Peyer's patch (tissue), 4 donors: Measurements from ENCODE around the gene CASKIN2. TPM values are rescaled to one million over a fixed set of nuclear protein-coding genes. Genes with fewer than 3 reads are reported as not detected.

Experiments
- DNase-seq, 3 donors: peaks; one replicate each; pipeline ENCODE4 v3.0.0-alpha.2; 2017 to 2019
- H3K27ac ChIP-seq, 4 donors: fragments of 200-600 bp; sonication (generic); one replicate each; pipeline ENCODE4 v1.5.1; 2016 to 2019
- H3K27me3 ChIP-seq, 2 donors: fragments of 200-600 bp; sonication (generic); one replicate each; pipeline ENCODE4 v1.5.1; 2019
- H3K36me3 ChIP-seq, 3 donors: fragments of 200-600 bp; sonication (generic); one replicate each; pipeline ENCODE4 v1.5.1; 2016 to 2019
- H3K4me1 ChIP-seq, 4 donors: fragments of 200-600 bp; sonication (generic); one replicate each; pipeline ENCODE4 v1.5.1; 2016 to 2019
- H3K4me3 ChIP-seq, 4 donors: fragments of 200-600 bp; sonication (generic); 1 replicate in 3 of 4; 2 replicates in 1 of 4; pipeline ENCODE4 v1.5.1; 2016 to 2019; ENCODE audit warnings: mild to moderate bottlenecking in 1 of 4
- H3K9me3 ChIP-seq, 4 donors: fragments of 200-600 bp; sonication (generic); one replicate each; pipeline ENCODE4 v1.5.1; 2016 to 2019; ENCODE audit warnings: mild to moderate bottlenecking in 1 of 4
- CTCF ChIP-seq, 6 experiments: fragments of 450-650 bp in 4 of 6; fragments of 200-600 bp in 2 of 6; sonication (generic) in 1 of 6; IDR thresholded peaks; one replicate each; pipeline ENCODE4 v1.5.1; 2017 to 2019; ENCODE audit warnings: antibody characterized with exemption in 6 of 6, mild to moderate bottlenecking in 3 of 6, moderate library complexity in 1 of 6
- POLR2A ChIP-seq, 2 donors: fragments of 450-650 bp; IDR thresholded peaks; one replicate each; pipeline ENCODE4 v1.5.1; 2017; ENCODE audit warnings: antibody characterized with exemption in 2 of 2, mild to moderate bottlenecking in 2 of 2, moderate library complexity in 2 of 2
- total RNA-seq, 4 donors: library from RNA; depleted of rRNA; stranded (reverse); fragments of >200 nt; gene quantifications; one replicate each; pipeline ENCODE4 v1.1.0, GENCODE V29; 2016

CASKIN2 gene
- total RNA-seq, 4 donors from 2014 or later, result 12.4 to 24.0 (median 17.3) TPM

GRCh38 chr17:75471207-75471606 lies 44.1 kb downstream of the CASKIN2 start:
- Histone ChIP-seq H3K9me3 (no peaks in the 10 kb centered on the region), H3K27me3 (no peaks in the 10 kb centered on the region), H3K36me3 (peaks cover 0 to 21% (median 0%) of the 10 kb centered on the region in 3 donors), H3K4me1 (peaks cover 0 to 15% (median 0%) of the 10 kb centered on the region in 4 donors), H3K27ac (no peak overlapping the region), H3K4me3 (no peak overlapping the region)
- DNase-seq, result no peak
- TF ChIP-seq POLR2A (IDR thresholded peaks at IDR 0.05) (no peak), CTCF (IDR thresholded peaks at IDR 0.05) (no peak)

DNA sequence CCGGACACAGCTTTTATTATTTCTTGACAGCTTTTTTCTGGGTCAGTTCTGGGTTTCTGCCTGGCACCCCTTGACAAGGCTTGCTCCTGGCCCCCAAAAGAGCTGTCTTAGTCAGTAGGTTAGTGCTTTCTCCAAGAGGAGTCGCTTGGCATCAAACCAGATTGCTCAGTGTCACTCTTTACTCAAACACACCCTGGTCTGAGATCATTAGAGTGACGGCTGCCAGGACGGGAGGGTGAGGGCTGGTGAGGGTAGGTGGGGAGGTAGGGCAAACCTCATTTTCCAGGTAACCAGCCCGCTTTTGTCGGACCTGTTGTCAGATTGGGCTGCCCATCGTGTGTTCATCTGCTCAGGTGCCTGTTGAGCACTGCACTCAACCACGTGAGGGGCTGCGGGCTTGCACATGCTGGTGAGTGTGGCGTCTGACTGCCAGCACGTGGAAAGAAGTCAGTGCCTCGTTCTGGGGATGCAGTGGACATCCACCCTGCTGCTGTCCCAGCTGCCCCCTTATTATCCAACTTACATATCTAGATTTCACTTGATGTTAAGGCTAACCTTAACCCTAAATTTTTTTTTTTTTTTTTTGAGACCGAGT lies 46.5 kb downstream of the CASKIN2 start:
- H3K4me1 ChIP-seq, result no peaks in the 10 kb centered on the region
- no peaks in the 10 kb centered on the region for H3K27me3 ChIP-seq
- H3K9me3 ChIP-seq, result no peaks in the 10 kb centered on the region
- TF ChIP-seq CTCF (IDR thresholded peaks at IDR 0.05) (no peak), POLR2A (IDR thresholded peaks at IDR 0.05) (no peak)
- H3K36me3 ChIP-seq, result peaks cover 0 to 16% (median 0%) of the 10 kb centered on the region in 3 donors
- DNase-seq, result no peak
- no peak overlapping the region for H3K4me3 ChIP-seq
- no peak overlapping the region for H3K27ac ChIP-seq

GRCh38 chr17:75468291-75468754 lies 47.0 kb downstream of the CASKIN2 start:
- Histone ChIP-seq H3K27ac (no peak overlapping the region), H3K27me3 (no peaks in the 10 kb centered on the region), H3K9me3 (no peaks in the 10 kb centered on the region), H3K36me3 (peaks cover 0 to 13% (median 0%) of the 10 kb centered on the region in 3 donors), H3K4me3 (no peak overlapping the region), H3K4me1 (no peaks in the 10 kb centered on the region)
- DNase-seq, result no peak
- TF ChIP-seq CTCF (IDR thresholded peaks at IDR 0.05) (no peak), POLR2A (IDR thresholded peaks at IDR 0.05) (no peak)

DNA sequence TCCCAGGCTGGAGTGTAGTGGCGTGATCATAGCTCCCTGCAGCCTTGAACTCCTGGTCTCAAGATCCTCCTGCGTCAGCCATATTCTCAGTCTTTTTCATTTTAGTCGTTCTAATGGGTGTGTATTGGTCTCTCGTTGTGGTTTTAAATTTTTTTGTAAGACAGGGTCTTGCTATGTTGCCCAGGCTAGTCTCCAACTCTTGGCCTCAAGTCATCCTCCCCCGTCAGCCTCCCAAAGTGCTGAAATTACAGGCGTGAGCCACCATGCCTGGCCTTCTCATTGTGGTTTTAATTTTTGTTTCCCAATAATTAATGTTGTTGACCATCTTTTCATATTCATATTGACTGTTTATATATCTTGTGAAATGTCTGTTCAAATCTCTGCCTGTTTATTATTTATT lies 50.3 kb downstream of the CASKIN2 start:
- DNase-seq, result no peak
- H3K36me3 ChIP-seq, result no peaks in the 10 kb centered on the region
- H3K9me3 ChIP-seq, result no peaks in the 10 kb centered on the region
- no peak overlapping the region for H3K27ac ChIP-seq
- H3K4me3 ChIP-seq, result no peak overlapping the region
- TF ChIP-seq CTCF (IDR thresholded peaks at IDR 0.05), result no peak
- no peak for TF ChIP-seq POLR2A (IDR thresholded peaks at IDR 0.05)
- H3K4me1 ChIP-seq, result peaks cover 0 to 4% (median 0%) of the 10 kb centered on the region in 4 donors
- no peaks in the 10 kb centered on the region for H3K27me3 ChIP-seq

- H3K4me1 ChIP-seq, result peaks cover 0 to 18% (median 4%) of the 10 kb centered on the region in 4 donors
- no peak for DNase-seq
- no peak overlapping the region for H3K4me3 ChIP-seq
- H3K27ac ChIP-seq, result no peak overlapping the region
- no peaks in the 10 kb centered on the region for H3K36me3 ChIP-seq
- H3K9me3 ChIP-seq, result no peaks in the 10 kb centered on the region
- no peaks in the 10 kb centered on the region for H3K27me3 ChIP-seq
- TF ChIP-seq CTCF (IDR thresholded peaks at IDR 0.05), result no peak
- TF ChIP-seq POLR2A (IDR thresholded peaks at IDR 0.05), result no peak
Observed at GRCh38 chr17:75463603-75464002, 51.7 kb downstream of the CASKIN2 start.
